ENCODE results near the gene CHRNA7. TPM values are rescaled to one million over a fixed set of nuclear protein-coding genes. Genes with fewer than 3 reads are reported as not detected.

The CHRNA7 gene
- total RNA-seq, 4 donors from 2014 or later = 0.68 to 2.1 (median 1.5) TPM

GRCh38 chr15:32104061-32104995 lies 74.0 kb downstream of the CHRNA7 start:
- no peaks in the 10 kb centered on the region for H3K9me3 ChIP-seq
- H3K4me1 ChIP-seq = no peaks in the 10 kb centered on the region
- 62 to 69% methylated on average over 15 to 17 of the region's 18 CpGs for WGBS, 2 donors
- intact Hi-C loops (cut with DNase I) = no loop called here
- no peak for DNase-seq
- TF ChIP-seq POLR2A (IDR thresholded peaks at IDR 0.05) = no peak
- no peak for TF ChIP-seq CTCF (IDR thresholded peaks at IDR 0.05)
- no peaks in the 10 kb centered on the region for H3K36me3 ChIP-seq
- H3K4me3 ChIP-seq = no peak overlapping the region
- no peak overlapping the region for H3K27ac ChIP-seq
- no peaks in the 10 kb centered on the region for H3K27me3 ChIP-seq

- DNase-seq = no peak
- intact Hi-C loops (cut with DNase I) = no loop called here
- 55 to 64% methylated on average over 9 to 10 of the region's 11 CpGs for WGBS, 2 donors
Measured at GRCh38 chr15:32105258-32106241, 75.2 kb downstream of the CHRNA7 start.

GRCh38 chr15:32106401-32107381 lies 76.4 kb downstream of the CHRNA7 start:
- intact Hi-C loops (cut with DNase I) = no loop called here
- H3K36me3 ChIP-seq = no peaks in the 10 kb centered on the region
- DNase-seq = no peak
- H3K27ac ChIP-seq = no peak overlapping the region
- H3K4me3 ChIP-seq = no peak overlapping the region
- no peaks in the 10 kb centered on the region for H3K9me3 ChIP-seq
- H3K27me3 ChIP-seq = no peaks in the 10 kb centered on the region
- 52 to 64% methylated on average over 10 of the region's 10 CpGs for WGBS, 2 donors
- TF ChIP-seq CTCF (IDR thresholded peaks at IDR 0.05) (no peak), POLR2A (IDR thresholded peaks at IDR 0.05) (no peak)
- H3K4me1 ChIP-seq = no peaks in the 10 kb centered on the region

More at GRCh38 chr15:32105258-32106241, 75.2 kb downstream of the CHRNA7 start:
- Histone ChIP-seq H3K27ac (no peak overlapping the region), H3K36me3 (no peaks in the 10 kb centered on the region), H3K4me1 (no peaks in the 10 kb centered on the region), H3K4me3 (no peak overlapping the region), H3K27me3 (no peaks in the 10 kb centered on the region), H3K9me3 (no peaks in the 10 kb centered on the region)
- TF ChIP-seq CTCF (IDR thresholded peaks at IDR 0.05) (no peak), POLR2A (IDR thresholded peaks at IDR 0.05) (no peak)

GRCh38 chr15:32107477-32108080 lies 77.3 kb downstream of the CHRNA7 start:
- H3K4me3 ChIP-seq = no peak overlapping the region
- H3K27ac ChIP-seq = no peak overlapping the region
- intact Hi-C loops (cut with DNase I) = no loop called here
- H3K27me3 ChIP-seq = no peaks in the 10 kb centered on the region
- H3K4me1 ChIP-seq = no peaks in the 10 kb centered on the region
- no peak for TF ChIP-seq POLR2A (IDR thresholded peaks at IDR 0.05)
- TF ChIP-seq CTCF (IDR thresholded peaks at IDR 0.05) = no peak
- H3K9me3 ChIP-seq = no peaks in the 10 kb centered on the region
- no peaks in the 10 kb centered on the region for H3K36me3 ChIP-seq
- WGBS, 2 donors = 81 to 89% methylated on average over 13 of the region's 13 CpGs
- no peak for DNase-seq

Measured in esophagus squamous epithelium (tissue), 5 donors.